Activated CD4-positive, alpha-beta T cell treated with anti-CD3 and anti-CD28 coated beads, Interleukin-2, amount 50 U/mL, for 4 hours (primary cell): Measurements from ENCODE around the gene ADI1.
"Not testable (repeated sequence)": the region's sequence is repeated elsewhere in the genome, so short reads cannot be mapped to it uniquely, and the experiment has no call there.

ENCODE experiments used
- DNase-seq, 2 experiments: peaks; one replicate each; pipeline ENCODE4 v3.0.0-alpha.2; 2020

ADI1 gene

DNA sequence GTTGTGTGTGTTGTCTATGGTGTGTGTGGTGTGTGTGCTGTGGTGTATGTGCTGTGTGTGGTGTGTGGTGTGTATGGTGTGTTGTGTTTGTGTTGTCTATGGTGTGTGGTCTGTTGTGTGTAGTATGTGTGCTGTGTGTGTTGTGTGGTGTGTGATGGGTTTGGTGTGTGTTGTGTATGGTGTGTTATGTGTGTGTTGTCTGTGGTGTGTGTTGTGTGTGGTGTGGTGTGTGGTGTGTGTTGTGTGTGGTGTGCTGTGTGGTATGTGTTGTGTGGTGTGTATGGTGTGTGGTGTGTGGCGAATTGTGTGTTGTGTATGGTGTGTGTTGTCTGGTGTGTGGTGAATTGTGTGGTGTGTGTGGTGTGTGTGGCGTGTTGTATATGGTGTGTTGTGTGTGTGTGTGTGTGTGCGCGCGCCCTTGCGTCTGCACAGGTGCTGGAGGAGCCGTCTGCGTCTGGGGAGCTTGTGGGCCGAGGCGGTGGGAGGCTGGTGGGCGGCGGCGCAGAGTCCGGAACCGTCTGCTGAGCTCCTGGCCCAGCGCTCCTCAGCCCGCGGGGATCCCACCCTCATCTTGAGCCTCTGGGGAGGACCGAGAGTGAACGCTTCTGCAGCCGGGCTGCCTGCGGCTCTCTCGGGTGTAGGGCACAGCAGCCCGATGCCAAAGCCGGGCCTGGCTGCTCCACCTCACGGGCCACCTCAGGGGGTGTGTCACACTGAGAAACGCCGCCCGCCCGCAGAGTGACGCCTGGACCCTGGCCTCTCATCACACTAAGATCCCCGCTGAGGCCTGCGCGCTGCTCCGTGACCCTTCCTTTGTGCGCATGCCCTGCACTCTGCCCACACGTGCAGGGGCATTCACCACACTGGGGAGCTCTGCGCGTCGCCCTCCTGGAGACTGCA is 8.8 kb upstream of the ADI1 start:
- DNase-seq, result no peak

DNA sequence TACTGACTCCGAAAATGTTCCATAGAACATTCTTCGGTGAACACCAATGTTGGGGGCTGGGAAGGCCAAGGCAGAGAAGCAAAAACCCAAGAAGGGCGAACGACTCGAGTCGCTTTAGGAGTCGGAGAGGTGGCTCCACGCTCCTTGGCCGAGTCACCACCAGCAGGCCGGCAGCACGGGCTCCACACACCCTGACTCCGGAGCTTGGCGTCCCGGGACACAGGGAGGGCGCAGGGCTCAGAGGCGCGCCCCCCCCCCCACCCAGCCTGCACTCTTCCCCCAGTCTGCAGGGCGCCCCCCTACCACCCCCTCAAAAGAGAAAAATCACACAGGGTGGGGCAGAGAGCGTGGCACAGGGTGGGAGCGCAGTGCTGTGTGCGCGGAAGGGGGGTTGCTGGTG is 7.5 kb upstream of the ADI1 start:
- no peak for DNase-seq

DNA sequence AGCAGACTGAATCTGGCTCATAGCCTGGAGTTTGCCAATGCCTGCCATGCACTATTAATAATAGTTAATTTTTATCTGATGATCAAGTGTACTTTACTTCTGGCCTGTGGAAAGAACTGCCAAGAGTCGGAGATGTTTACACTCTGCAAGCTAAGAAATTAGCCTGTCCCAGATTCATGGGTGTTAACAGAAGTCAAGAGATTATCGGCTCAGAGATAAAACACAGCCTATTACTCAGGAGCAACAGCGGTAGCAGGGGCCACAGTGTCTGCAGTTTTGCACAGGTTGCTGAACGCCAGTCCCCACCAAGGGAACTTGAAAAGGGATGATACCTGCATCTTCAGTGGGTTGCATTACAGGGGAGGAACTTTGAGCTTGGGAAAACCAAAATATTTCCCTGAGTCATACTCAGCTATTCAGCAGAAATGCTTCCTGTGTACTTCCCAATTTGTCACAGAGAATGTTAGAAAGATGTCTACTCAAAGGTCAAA is 4.3 kb upstream of the ADI1 start:
- DNase-seq, result no peak

DNA sequence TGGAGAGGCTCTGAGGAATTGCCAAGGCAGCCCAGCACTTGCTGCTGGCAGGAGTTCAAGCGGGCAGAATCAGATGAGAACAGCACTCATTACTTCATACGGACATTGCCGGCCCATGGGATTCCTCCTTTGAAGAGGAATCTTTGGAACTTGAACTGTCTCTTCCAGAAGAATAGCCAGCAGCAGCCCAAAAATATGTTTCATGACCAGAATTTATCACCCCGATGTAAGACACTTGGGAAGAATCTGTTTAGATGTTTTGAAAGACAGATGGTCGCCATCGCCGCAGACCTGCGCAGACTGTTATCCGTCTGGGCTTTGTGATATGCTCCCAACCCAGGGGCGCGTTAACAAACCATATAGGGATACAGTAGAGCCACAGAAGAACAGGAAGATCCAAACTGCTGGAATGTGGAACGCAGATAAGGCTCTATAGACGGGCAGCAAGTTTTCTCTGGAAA is 3.7 kb upstream of the ADI1 start:
- DNase-seq, result no peak

DNA sequence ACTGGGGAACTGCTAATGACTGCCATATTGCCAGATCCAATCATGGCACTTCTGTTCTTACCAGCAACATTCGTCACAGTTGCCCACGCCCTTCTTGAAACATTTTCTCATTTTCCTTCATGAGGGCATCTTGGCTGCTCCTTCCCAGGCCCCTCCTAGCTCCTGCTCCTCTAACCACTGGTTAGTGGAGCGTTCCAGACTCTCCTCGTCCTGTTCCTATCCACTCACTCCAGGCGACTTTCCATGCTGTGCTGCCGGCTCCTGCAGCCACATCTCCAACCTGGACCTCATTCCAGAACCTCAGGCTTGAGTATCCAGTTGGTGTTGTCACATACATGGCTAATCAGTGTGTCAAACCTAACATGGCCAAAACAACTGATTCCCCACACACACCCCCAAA is 1.3 kb upstream of the ADI1 start:
- no peak for DNase-seq

DNA sequence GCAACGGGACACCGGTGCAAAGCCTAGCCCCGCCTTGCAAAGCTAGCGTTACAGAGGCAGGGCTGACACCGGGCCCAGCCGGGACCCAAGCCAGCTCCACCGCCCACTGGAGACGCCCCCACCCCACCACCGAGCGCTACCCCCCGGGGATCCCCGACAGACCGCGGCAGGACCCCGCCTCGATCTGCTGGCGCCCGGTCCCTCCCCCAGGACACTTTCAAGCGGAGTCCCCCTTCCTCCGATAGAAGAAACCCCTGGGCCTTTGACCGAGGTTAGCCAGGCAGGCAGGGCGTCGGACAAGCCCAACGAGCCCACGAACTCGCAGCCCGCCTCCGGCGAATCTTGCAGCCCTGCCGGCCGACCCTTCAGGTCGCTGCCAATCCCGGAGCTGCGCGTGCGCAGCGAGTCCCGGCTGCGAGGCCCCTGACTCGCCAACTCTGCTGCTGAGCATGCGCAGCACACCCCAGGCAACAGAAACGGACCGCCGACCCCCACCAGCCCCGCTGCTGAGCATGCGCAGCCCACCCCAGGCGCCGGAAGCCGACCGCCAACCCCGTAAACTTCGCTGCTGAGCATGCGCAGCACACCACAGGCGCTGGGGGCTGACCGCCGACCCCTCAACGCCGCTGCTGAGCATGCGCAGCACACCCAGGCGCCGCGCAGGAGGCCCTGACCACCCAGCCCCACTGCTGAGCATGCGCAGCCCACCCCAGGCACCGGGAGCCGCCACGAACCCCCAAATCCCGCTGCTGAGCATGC is 656 bp downstream of the ADI1 start:
- DNase-seq, result peak; percentile 96 to 98

DNA sequence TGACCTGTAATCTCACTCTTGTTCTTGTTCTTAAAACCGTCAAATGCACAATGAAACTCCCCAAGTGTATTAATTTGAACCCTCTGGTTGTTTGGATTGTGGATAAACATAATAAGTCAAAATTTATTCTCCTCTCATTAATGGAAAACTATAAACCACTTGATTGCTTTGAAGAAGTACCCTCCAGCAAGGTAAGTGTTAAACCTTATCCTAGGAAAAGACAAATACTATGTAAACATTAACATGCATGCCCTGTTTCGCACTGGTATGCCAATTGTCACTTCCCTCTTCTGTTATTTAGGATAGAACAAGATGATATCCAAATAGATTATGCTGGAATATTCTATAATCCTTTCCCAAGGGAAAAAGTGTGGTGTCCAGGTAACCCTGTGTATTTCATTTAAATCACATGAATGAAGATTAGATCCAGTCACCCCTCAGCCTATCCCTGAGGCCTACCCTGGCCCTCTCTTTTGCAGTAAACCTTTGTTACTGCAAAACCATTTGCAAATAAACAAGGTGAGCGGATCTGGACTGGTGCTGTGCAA is 1.3 kb downstream of the ADI1 start:
- DNase-seq, result no peak

DNA sequence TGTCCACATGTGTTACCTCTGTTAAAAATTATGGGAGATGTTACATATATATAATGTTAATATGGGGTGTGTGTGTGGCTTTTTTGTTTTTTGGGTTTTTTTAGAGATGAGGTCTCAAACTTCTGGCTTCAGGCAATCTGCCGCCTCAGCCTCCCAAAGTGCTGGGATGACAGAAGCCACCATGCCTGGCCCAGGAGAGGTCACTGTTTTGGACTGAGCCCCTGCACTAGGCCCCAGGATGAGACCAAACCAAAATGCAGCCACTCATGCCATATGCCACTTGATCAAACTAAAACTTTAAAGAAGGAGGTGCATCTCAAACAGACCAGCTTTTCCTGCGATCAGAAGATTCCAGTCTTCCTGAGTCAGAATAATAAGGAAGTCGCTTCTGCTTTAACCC is 2.5 kb downstream of the ADI1 start:
- DNase-seq, result no peak

DNA sequence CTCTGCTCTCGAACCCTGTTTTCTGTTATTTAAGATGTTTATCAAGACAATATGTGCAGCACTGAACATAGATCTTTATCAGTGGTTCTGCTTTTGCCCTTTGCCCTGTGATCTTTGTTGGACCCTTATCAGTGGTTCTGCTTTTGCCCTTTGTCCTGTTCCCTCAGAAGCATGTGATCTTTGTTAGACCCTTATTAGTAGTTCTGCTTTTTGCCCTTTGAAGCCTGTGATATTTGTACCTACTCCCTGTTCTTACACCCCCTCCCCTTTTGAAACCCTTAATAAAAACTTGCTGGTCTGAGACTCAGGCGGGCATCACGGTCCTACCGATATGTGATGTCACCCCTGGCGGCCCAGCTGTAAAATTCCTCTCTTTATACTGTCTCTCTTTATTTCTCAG is 3.9 kb downstream of the ADI1 start:
- not testable (repeated sequence) for DNase-seq

DNA sequence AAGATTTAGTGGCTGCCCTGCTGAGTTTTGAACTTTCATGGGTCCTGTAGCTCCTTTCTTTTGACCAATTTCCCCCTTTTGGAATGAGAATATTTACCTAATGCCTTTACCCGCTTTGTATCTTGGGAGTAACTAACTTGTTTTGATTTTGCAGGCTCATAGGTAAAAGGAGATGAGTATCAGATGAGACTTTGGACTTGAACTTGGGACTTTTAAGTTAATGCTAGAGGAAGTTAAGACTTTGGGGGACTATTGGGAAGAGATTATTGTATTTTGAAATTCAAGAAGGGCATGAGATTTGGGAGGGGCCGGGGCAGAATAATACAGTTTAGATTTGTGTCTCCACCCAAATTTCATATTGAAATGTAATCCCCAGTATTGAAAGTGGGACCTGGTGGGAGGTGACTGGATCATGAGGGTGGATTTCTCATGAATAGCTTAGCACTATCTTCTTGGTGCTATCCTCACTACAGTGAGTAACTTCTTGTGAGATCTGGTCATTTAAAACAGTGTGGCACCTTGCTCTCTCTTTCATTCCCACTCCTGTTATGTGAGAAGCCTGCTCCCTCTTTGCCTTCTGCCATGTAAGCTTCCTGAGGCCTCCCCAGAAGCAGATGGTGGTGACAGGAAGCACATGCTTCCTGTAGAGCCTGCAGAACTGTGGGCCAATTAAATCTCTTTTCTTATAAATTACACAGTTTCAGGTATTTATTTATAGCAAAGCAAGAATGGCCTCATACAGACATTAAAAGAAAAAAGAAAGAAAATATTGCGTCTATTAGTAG is 6.1 kb downstream of the ADI1 start:
- no peak for DNase-seq

DNA sequence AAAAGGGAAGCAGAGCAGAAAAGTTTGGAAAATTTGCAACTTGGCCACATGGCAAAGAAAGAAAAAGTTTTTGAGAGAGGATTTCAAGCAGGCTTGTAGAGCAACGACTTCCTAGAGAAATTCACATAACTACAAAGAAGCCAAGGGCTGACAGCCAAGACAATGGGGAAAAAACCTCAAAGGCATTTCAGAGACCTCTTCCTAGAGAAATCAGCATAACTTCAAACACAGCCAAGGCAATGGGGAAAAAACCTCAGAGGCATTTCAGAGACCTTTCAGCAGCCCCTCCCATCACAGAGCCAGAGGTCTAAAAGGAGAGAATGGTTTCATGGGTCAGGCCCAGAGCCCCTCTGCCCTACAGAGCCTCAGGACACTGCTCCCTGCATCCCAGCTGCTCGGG is 7.2 kb downstream of the ADI1 start:
- no peak for DNase-seq

DNA sequence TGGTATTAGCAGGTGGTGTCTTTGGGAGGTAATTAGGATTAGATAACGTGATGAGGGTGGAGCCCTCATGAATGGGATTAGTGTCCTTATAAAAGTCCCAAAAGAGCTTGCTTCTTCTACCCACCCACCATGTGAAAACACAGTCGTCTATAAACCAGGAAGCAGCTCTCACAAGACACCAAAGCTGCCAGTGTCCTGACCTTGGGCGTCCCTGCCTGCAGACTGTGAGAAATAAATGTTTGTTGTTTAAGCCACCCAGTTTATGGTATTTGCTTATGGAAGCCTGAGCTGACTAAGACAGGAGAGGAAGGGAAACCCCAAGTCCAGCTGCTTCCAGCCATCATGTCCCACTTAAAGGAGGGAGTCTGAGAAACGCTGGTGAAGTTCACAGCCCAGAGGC is 13.6 kb downstream of the ADI1 start:
- DNase-seq, result no peak

DNA sequence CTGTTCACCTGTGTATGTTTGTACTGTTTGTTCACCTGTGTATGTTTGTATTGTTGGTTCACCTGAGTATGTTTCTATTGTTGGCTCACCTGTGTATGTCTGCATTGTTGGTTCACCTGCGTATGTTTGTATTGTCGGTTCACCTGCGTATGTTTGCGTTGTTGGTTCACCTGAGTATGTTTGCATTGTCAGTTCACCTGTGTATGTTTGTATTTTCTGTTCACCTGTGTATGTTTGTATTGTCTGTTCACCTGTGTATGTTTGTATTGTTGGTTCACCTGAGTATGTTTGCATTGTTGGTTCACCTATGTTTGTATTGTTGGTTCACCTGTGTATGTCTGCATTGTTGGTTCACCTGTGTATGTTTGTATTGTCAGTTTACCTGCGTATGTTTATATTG is 14.6 kb downstream of the ADI1 start:
- no peak for DNase-seq

DNA sequence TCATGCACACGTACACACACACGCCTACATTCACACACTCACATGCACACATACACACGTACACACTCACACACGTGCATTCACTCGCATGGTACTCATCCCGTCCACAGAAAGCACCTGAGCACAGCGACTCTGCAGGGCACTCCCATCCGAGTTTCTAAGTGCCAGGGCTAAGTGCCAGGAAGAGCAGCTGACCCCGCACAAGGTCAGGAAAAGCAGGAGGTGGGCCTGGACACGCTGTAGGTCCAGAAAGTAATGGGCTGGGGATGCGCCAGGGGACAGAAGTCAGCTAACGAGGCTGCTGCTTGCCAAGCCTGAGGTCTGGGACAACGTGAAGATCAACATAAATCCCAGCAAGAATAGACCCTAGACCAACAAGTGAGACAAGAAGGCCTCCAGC is 15.8 kb downstream of the ADI1 start:
- no peak for DNase-seq

DNA sequence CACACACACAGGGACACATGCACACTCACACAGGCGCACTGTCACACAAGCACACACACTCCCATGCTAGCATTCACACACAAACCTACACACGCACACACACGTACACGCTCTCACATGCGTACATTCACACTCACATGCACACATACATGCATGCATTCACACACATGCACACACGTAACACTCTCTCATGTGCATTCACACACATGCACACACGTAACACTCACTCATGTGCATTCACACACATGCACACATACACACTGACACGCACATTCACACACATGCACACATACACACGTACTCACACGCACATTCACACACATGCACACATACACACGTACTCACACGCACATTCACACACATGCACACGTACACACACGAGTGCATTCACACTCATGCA is 16.3 kb downstream of the ADI1 start:
- no peak for DNase-seq

DNA sequence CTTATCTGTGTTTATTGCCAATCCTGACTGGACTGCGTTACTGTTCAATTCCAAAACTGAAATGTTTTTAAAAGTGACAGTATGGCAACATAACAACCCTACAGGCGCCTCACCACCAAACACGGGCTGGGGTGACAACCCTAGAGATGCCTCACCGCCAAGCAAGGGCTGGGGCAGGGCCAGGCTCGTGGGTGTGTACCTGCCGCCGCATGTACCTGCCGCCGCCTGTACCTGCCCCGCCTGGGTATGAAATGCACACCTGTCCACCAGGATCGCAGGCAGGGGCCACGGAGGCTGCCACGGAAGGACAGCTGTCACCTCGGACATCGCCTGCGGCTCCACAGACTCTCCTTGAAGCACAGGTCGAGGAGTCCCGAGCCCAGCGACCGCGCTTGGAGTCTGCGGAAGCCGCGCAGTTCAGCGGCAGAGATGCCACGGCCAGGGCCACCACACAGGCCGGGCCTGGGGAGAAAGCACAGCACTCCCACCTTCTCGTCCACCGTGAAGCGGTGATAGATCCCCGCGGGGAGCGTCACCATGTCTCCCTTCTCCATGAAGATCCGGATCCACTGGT is 18.9 kb downstream of the ADI1 start:
- DNase-seq, result no peak

DNA sequence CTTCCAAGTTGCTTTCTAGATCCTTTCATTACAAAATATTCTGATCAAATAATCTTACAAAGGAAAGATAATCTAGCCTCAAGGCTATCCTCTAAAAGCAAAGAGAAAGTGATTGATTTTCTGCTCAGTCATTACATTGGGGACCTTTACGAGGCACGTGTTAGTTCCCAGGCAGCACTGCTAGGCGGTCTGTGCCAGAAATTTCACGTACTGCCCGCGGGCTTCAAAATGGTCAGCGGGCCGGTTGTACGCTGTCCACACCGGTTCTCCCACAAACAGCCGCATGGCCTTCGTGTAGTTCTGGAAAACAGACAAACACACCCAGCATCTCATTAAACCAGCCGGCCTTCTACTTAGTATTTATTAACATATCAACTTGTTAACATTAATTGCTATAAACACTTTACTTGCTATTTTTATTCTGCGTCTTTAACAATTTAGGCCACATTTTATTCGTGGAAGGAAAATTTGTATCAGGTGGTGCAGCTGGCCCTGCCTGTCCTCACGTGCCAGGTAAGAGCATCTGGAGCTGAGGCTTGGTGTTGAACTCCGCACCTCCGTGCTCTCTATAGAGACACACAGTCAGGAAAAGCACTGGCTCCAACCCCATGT is 20.4 kb downstream of the ADI1 start:
- no peak for DNase-seq

DNA sequence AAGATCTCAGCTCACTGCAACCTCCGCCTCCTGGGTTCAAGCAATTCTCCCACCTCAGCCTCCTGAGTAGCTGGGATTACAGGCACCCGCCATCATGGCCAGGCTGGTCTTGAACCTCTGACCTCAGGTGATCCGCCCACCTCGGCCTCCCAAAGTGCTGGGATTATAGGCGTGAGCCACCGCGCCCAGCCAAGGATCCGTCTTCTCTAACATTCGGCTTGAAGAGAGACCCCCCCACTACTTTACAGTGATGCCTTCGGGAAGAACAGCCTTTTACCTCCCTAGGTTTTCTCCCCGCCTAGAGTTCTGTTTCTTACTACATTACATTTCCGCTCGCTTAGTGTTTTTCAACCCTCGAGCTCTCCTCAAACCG is 22.6 kb downstream of the ADI1 start:
- not testable (repeated sequence) for DNase-seq

DNA sequence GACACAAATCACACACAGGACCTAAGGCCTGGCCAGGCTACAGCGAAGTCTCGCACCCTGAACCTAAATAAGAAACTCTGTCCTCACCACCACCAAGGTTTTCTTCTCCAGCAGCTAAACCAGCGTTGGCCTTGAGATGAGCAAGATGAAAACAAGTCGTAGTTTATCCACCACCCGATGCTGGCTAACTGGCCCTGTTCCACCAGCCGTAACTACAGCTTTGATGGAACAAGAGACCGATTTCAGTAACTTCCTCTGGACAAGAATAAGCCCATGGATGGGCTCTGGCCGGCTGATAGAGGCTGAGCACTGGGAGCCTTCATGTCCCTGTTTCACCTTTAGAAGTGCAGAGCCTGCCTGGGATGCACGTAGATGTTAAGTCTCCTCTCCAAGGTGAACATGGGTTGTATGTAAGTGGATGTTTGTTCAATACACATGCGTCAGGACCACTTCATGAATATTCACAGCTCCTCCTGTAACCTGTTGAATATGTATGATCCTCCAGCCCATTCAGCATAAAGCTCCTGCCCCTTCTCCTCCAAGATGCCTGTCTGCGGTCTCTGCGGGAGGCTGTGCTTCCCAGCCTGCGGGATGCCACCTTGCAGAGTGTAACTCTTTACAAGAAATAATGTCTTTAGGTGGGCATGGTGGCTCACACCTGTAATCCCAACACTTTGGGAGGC is 24.2 kb downstream of the ADI1 start:
- DNase-seq, result no peak

DNA sequence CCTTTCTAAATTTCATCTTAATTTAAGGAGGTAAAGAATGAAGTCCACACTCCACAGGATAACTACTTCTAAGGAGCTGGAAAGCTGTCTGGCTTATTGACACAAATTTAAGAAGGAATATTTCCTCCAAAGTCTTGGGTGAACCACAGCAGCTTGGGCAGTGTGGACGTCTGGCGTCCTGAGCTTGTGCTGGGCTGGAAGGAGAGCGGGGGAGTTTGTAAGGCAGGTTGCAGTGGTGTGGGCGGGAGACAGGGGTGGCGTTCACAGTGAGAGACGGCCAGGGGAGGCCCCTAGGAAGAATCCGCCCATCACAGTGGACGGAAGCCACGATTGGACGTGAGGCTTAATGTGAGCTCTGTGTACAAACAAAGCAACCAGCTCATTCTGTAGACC is 25.7 kb downstream of the ADI1 start:
- no peak for DNase-seq

DNA sequence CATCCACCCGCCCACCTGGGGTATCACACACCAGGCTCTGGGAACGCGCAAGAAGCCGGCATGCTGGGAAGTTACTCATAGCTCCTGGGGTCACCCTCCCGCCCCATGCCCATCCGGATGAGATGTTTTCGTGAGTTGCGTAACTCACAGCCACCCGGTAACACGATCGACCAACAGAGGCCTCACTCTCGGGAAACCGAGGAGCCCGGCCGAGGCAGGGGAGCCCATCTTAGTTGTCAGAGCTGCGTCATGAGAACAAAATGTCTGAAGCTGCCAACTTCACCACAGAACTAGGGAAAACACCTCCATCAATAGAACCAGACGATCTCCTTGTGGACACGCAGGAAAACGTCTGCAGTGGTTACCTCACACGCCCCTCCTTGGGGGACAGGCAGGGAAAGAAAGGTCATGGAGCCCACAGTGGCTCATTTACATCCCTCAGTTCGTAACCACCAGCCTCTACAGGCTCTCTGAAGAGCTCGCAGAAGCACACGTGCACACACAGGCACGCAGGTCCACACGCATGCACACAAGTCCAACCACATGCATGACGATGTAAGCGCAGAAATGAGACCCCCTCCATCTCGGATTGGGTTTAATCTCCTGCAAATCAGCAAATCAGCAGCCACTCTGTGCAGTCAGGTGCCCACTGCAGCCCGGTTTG is 26.2 kb downstream of the ADI1 start:
- no peak for DNase-seq
